ENCODE data around the gene ZNF668. TPM values are rescaled to one million over a fixed set of nuclear protein-coding genes. Genes with fewer than 3 reads are reported as not detected.

ZNF668 gene
- total and polyA plus RNA-seq, 2 of the 13 experiments (the other 11 are each of a cell fraction or from before 2014, with no cell fraction given): 3.8 to 9.8 TPM

DNA sequence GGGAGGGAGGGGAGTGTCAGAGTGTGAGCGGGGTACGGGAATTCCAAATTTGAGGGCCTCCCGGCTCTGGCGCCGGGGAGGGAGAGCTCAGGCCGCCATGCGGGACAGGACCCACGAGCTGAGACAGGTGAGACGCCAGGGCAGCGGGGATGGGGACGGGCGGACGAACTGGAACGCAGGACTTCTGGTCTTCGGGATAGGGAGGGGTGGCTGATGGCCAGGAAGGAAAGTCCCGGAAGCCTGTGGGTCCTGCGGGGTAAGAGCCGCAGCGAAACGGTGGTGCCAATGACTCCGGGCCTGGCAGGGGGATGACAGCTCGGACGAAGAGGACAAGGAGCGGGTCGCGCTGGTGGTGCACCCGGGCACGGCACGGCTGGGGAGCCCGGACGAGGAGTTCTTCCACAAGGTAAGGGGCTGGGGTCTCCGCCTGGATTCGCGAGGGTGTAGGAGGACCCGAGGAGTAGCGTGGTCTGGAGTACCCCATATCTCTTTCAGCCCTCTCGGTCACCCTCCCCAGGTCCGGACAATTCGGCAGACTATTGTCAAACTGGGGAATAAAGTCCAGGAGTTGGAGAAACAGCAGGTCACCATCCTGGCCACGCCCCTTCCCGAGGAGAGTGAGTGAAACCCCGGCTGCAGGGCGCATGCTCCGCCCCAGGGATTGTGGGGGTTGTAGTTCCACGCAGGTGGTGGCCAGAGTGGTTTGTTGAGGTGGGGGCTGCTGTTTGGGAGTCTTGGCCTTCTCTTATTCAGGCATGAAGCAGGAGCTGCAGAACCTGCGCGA lies 40.1 kb downstream of the ZNF668 start (continued):
- TF ChIP-seq YEATS2 (CRISPR knock-in tag; IDR thresholded peaks at IDR 0.05; ENCODE audit: borderline replicate concordance) (no peak), HNF4G (IDR thresholded peaks at IDR 0.05; ENCODE audit: borderline replicate concordance, low read depth, low read length) (peak; percentile 74), HNF4G (CRISPR knock-in tag; IDR thresholded peaks at IDR 0.05; ENCODE audit: borderline replicate concordance, low read depth) (peak; percentile 12; the same call in 1 of the 2 replicates), SALL1 (CRISPR knock-in tag; IDR thresholded peaks at IDR 0.05) (peak; percentile 80), ZZZ3 (CRISPR knock-in tag; IDR thresholded peaks at IDR 0.05; ENCODE audit: borderline replicate concordance) (no peak), HOXD1 (CRISPR knock-in tag; IDR thresholded peaks at IDR 0.05) (0 out of 2 replicates have a peak, but pooled peaks have one; percentile 39), ZNF547 (CRISPR knock-in tag; IDR thresholded peaks at IDR 0.05) (no peak), FOXA3 (CRISPR knock-in tag; IDR thresholded peaks at IDR 0.05) (peak; percentile 15; the same call in 1 of the 2 replicates), IKZF1 (IDR thresholded peaks at IDR 0.05) (no peak), ZNF776 (CRISPR knock-in tag; IDR thresholded peaks at IDR 0.05) (0 out of 2 replicates have a peak, but pooled peaks have one; percentile 35), ZFP37 (CRISPR knock-in tag; IDR thresholded peaks at IDR 0.05; ENCODE audit: borderline replicate concordance) (peak; percentile 86), ZNF24 (IDR thresholded peaks at IDR 0.05) (no peak), RBM39 (IDR thresholded peaks at IDR 0.05; ENCODE audit: low read depth, low read length, poor library complexity, severe bottlenecking) (peak; percentile 50), TCF12 (IDR thresholded peaks at IDR 0.05) (no peak), TCF12 (CRISPR knock-in tag; IDR thresholded peaks at IDR 0.05) (no peak; the same call in 1 of the 2 replicates), PRPF4 (IDR thresholded peaks at IDR 0.05; ENCODE audit: low read depth, low read length, poor library complexity, severe bottlenecking) (no peak), SUZ12 (IDR thresholded peaks at IDR 0.05; ENCODE audit: low read depth, low read length) (peak; percentile 76), REL (CRISPR knock-in tag; conservative IDR thresholded peaks at IDR 0.05) (0 out of 2 replicates have a peak, but pooled peaks have one; percentile 66)
- TF ChIP-seq, protein P1, sequence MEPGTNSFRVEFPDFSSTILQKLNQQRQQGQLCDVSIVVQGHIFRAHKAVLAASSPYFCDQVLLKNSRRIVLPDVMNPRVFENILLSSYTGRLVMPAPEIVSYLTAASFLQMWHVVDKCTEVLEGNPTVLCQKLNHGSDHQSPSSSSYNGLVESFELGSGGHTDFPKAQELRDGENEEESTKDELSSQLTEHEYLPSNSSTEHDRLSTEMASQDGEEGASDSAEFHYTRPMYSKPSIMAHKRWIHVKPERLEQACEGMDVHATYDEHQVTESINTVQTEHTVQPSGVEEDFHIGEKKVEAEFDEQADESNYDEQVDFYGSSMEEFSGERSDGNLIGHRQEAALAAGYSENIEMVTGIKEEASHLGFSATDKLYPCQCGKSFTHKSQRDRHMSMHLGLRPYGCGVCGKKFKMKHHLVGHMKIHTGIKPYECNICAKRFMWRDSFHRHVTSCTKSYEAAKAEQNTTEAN (CRISPR knock-in tag; conservative IDR thresholded peaks at IDR 0.05): peak; percentile 65; the same call in 1 of the 2 replicates
- TF ChIP-seq, protein P2, sequence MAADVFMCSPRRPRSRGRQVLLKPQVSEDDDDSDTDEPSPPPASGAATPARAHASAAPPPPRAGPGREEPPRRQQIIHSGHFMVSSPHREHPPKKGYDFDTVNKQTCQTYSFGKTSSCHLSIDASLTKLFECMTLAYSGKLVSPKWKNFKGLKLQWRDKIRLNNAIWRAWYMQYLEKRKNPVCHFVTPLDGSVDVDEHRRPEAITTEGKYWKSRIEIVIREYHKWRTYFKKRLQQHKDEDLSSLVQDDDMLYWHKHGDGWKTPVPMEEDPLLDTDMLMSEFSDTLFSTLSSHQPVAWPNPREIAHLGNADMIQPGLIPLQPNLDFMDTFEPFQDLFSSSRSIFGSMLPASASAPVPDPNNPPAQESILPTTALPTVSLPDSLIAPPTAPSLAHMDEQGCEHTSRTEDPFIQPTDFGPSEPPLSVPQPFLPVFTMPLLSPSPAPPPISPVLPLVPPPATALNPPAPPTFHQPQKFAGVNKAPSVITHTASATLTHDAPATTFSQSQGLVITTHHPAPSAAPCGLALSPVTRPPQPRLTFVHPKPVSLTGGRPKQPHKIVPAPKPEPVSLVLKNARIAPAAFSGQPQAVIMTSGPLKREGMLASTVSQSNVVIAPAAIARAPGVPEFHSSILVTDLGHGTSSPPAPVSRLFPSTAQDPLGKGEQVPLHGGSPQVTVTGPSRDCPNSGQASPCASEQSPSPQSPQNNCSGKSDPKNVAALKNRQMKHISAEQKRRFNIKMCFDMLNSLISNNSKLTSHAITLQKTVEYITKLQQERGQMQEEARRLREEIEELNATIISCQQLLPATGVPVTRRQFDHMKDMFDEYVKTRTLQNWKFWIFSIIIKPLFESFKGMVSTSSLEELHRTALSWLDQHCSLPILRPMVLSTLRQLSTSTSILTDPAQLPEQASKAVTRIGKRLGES (CRISPR knock-in tag; IDR thresholded peaks at IDR 0.05; ENCODE audit: borderline replicate concordance): no peak
- TF ChIP-seq, protein P3, sequence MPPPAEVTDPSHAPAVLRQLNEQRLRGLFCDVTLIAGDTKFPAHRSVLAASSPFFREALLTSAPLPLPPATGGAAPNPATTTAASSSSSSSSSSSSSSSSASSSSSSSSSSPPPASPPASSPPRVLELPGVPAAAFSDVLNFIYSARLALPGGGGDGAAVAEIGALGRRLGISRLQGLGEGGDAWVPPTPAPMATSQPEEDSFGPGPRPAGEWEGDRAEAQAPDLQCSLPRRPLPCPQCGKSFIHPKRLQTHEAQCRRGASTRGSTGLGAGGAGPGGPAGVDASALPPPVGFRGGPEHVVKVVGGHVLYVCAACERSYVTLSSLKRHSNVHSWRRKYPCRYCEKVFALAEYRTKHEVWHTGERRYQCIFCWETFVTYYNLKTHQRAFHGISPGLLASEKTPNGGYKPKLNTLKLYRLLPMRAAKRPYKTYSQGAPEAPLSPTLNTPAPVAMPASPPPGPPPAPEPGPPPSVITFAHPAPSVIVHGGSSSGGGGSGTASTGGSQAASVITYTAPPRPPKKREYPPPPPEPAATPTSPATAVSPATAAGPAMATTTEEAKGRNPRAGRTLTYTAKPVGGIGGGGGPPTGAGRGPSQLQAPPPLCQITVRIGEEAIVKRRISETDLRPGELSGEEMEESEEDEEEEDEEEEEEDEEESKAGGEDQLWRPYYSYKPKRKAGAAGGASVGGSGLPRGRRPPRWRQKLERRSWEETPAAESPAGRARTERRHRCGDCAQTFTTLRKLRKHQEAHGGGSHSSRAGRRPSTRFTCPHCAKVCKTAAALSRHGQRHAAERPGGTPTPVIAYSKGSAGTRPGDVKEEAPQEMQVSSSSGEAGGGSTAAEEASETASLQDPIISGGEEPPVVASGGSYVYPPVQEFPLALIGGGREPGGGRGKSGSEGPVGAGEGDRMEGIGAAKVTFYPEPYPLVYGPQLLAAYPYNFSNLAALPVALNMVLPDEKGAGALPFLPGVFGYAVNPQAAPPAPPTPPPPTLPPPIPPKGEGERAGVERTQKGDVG (CRISPR knock-in tag; IDR thresholded peaks at IDR 0.05; ENCODE audit: borderline replicate concordance): no peak

Data from HepG2 (cell line).